Measurements from ENCODE around the gene POLR1B.
"Not testable (repeated sequence)": the region's sequence is repeated elsewhere in the genome, so short reads cannot be mapped to it uniquely, and the experiment has no call there.

POLR1B gene

GRCh38 chr2:112542123-112542983 is at the start of gene POLR1B:
POLR1B (plus strand) TSS chr2:112542465; CDS start chr2:112542495, 30 bp downstream.
- peaks cover 25% of the 10 kb centered on the region for H3K4me1 Mint-ChIP-seq (ENCODE audit: low read depth)
- H3K27ac Mint-ChIP-seq, result no peak within 1 kb of the TSS
- H3K27me3 Mint-ChIP-seq, result no peaks in the 10 kb centered on the region
- peaks cover 28% of the 10 kb centered on the region for H3K36me3 Mint-ChIP-seq (ENCODE audit: low read depth)
- H3K9me3 Mint-ChIP-seq, result no peaks in the 10 kb centered on the region
- DNase-seq, result peak; percentile 89
- H3K4me3 Mint-ChIP-seq, result no peak within 1 kb of the TSS

GRCh38 chr2:112493048-112493447 is 49.2 kb upstream of the POLR1B start:
- H3K27ac Mint-ChIP-seq, result no peak overlapping the region
- H3K4me3 Mint-ChIP-seq, result no peak overlapping the region
- no peaks in the 10 kb centered on the region for H3K9me3 Mint-ChIP-seq
- no peak for DNase-seq
- peaks cover 5% of the 10 kb centered on the region for H3K4me1 Mint-ChIP-seq (ENCODE audit: low read depth)
- H3K27me3 Mint-ChIP-seq, result no peaks in the 10 kb centered on the region
- peaks cover 41% of the 10 kb centered on the region for H3K36me3 Mint-ChIP-seq (ENCODE audit: low read depth)

GRCh38 chr2:112493858-112494648 is 48.2 kb upstream of the POLR1B start:
- Mint-ChIP-seq H3K27ac (no peak overlapping the region), H3K4me1 (ENCODE audit: low read depth) (peaks cover 2% of the 10 kb centered on the region), H3K36me3 (ENCODE audit: low read depth) (peaks cover 40% of the 10 kb centered on the region), H3K4me3 (no peak overlapping the region), H3K27me3 (no peaks in the 10 kb centered on the region), H3K9me3 (no peaks in the 10 kb centered on the region)
- DNase-seq, result no peak

GRCh38 chr2:112494828-112495227 is 47.4 kb upstream of the POLR1B start:
- no peak overlapping the region for H3K27ac Mint-ChIP-seq
- DNase-seq, result no peak
- no peaks in the 10 kb centered on the region for H3K9me3 Mint-ChIP-seq
- no peaks in the 10 kb centered on the region for H3K4me1 Mint-ChIP-seq (ENCODE audit: low read depth)
- H3K36me3 Mint-ChIP-seq (ENCODE audit: low read depth), result peaks cover 32% of the 10 kb centered on the region
- H3K4me3 Mint-ChIP-seq, result no peak overlapping the region
- H3K27me3 Mint-ChIP-seq, result no peaks in the 10 kb centered on the region

GRCh38 chr2:112495878-112496277 is 46.4 kb upstream of the POLR1B start:
- H3K4me3 Mint-ChIP-seq; H3K9me3 Mint-ChIP-seq; H3K27me3 Mint-ChIP-seq; DNase-seq; H3K4me1 Mint-ChIP-seq (ENCODE audit: low read depth); H3K27ac Mint-ChIP-seq: not testable (repeated sequence)
- H3K36me3 Mint-ChIP-seq (ENCODE audit: low read depth), result peaks cover 28% of the 10 kb centered on the region

- H3K27ac Mint-ChIP-seq; H3K4me1 Mint-ChIP-seq (ENCODE audit: low read depth); H3K27me3 Mint-ChIP-seq; DNase-seq; H3K4me3 Mint-ChIP-seq; H3K9me3 Mint-ChIP-seq: not testable (repeated sequence)
- H3K36me3 Mint-ChIP-seq (ENCODE audit: low read depth), result peaks cover 28% of the 10 kb centered on the region
Measured at GRCh38 chr2:112500850-112501484, 41.3 kb upstream of the POLR1B start.

- not testable (repeated sequence) for H3K4me3 Mint-ChIP-seq; H3K4me1 Mint-ChIP-seq (ENCODE audit: low read depth); H3K27ac Mint-ChIP-seq; H3K9me3 Mint-ChIP-seq; H3K27me3 Mint-ChIP-seq; DNase-seq
- peaks cover 33% of the 10 kb centered on the region for H3K36me3 Mint-ChIP-seq (ENCODE audit: low read depth)
Measured at GRCh38 chr2:112509239-112509998, 32.8 kb upstream of the POLR1B start.

GRCh38 chr2:112516801-112517200 is 25.5 kb upstream of the POLR1B start:
- H3K9me3 Mint-ChIP-seq, result no peaks in the 10 kb centered on the region
- H3K27ac Mint-ChIP-seq, result no peak overlapping the region
- no peak overlapping the region for H3K4me3 Mint-ChIP-seq
- H3K4me1 Mint-ChIP-seq (ENCODE audit: low read depth), result no peaks in the 10 kb centered on the region
- H3K36me3 Mint-ChIP-seq (ENCODE audit: low read depth), result peaks cover 75% of the 10 kb centered on the region
- DNase-seq, result no peak
- no peaks in the 10 kb centered on the region for H3K27me3 Mint-ChIP-seq

- no peak for DNase-seq
- H3K27ac Mint-ChIP-seq, result no peak overlapping the region
Measured at GRCh38 chr2:112518807-112519206, 23.5 kb upstream of the POLR1B start.

GRCh38 chr2:112519506-112519905 is 22.8 kb upstream of the POLR1B start:
- DNase-seq, result no peak
- Mint-ChIP-seq H3K9me3 (no peaks in the 10 kb centered on the region), H3K36me3 (ENCODE audit: low read depth) (peaks cover 86% of the 10 kb centered on the region), H3K4me1 (ENCODE audit: low read depth) (no peaks in the 10 kb centered on the region), H3K27me3 (no peaks in the 10 kb centered on the region), H3K27ac (no peak overlapping the region), H3K4me3 (no peak overlapping the region)

More at GRCh38 chr2:112518807-112519206, 23.5 kb upstream of the POLR1B start:
- H3K27me3 Mint-ChIP-seq, result no peaks in the 10 kb centered on the region
- peaks cover 86% of the 10 kb centered on the region for H3K36me3 Mint-ChIP-seq (ENCODE audit: low read depth)
- H3K4me1 Mint-ChIP-seq (ENCODE audit: low read depth), result no peaks in the 10 kb centered on the region
- H3K9me3 Mint-ChIP-seq, result no peaks in the 10 kb centered on the region
- no peak overlapping the region for H3K4me3 Mint-ChIP-seq

GRCh38 chr2:112520234-112520783 is 22.0 kb upstream of the POLR1B start:
- DNase-seq, result no peak
- Mint-ChIP-seq H3K4me3 (no peak overlapping the region), H3K4me1 (ENCODE audit: low read depth) (no peaks in the 10 kb centered on the region), H3K9me3 (no peaks in the 10 kb centered on the region), H3K27ac (no peak overlapping the region), H3K27me3 (no peaks in the 10 kb centered on the region), H3K36me3 (ENCODE audit: low read depth) (peaks cover 81% of the 10 kb centered on the region)

GRCh38 chr2:112523291-112523777 is 18.9 kb upstream of the POLR1B start:
- no peak for DNase-seq
- Mint-ChIP-seq H3K9me3 (no peaks in the 10 kb centered on the region), H3K27me3 (no peaks in the 10 kb centered on the region), H3K4me3 (no peak overlapping the region), H3K4me1 (ENCODE audit: low read depth) (no peaks in the 10 kb centered on the region), H3K27ac (no peak overlapping the region), H3K36me3 (ENCODE audit: low read depth) (peaks cover 85% of the 10 kb centered on the region)

GRCh38 chr2:112524276-112524675 is 18.0 kb upstream of the POLR1B start:
- not testable (repeated sequence) for H3K4me3 Mint-ChIP-seq; H3K4me1 Mint-ChIP-seq (ENCODE audit: low read depth); H3K27me3 Mint-ChIP-seq; H3K27ac Mint-ChIP-seq; DNase-seq; H3K9me3 Mint-ChIP-seq
- peaks cover 86% of the 10 kb centered on the region for H3K36me3 Mint-ChIP-seq (ENCODE audit: low read depth)

GRCh38 chr2:112528541-112528940 is 13.7 kb upstream of the POLR1B start:
- Mint-ChIP-seq H3K27ac (no peak overlapping the region), H3K9me3 (no peaks in the 10 kb centered on the region), H3K36me3 (ENCODE audit: low read depth) (peaks cover 81% of the 10 kb centered on the region)

More at GRCh38 chr2:112528541-112528940, 13.7 kb upstream of the POLR1B start:
- DNase-seq, result no peak
- Mint-ChIP-seq H3K4me1 (ENCODE audit: low read depth) (no peaks in the 10 kb centered on the region), H3K27me3 (no peaks in the 10 kb centered on the region), H3K4me3 (no peak overlapping the region)

Data from activated T-cell treated with anti-CD3 and anti-CD28 coated beads, Interleukin-2, amount 50 U/mL, for 24 hours (primary cell).